Tibial nerve (tissue), 4 donors: ENCODE data around the gene STK10.

Source experiments
- CTCF ChIP-seq, 5 experiments: fragments of 200-600 bp in 3 of 5; fragments of 450-650 bp in 2 of 5; sonication (generic) in 3 of 5; IDR thresholded peaks; one replicate each; pipeline ENCODE4 v1.5.1; 2016 to 2019; ENCODE audit warnings: antibody characterized with exemption in 5 of 5, mild to moderate bottlenecking in 3 of 5, moderate library complexity in 2 of 5
- EP300 ChIP-seq, 2 donors: sonication (generic); formaldehyde crosslinking; IDR thresholded peaks; one replicate each; pipeline ENCODE4 v1.6.1; 2017; ENCODE audit warnings: antibody characterized with exemption in 2 of 2, mild to moderate bottlenecking in 1 of 2
- POLR2A ChIP-seq, 2 donors: fragments of 450-650 bp; IDR thresholded peaks; one replicate each; pipeline ENCODE4 v1.6.1; 2017; ENCODE audit warnings: antibody characterized with exemption in 2 of 2, mild to moderate bottlenecking in 2 of 2, moderate library complexity in 2 of 2

GRCh38 chr5:172113036-172113435, 75.0 kb downstream of the STK10 start:
- TF ChIP-seq POLR2A (IDR thresholded peaks at IDR 0.05) (no peak), CTCF (IDR thresholded peaks at IDR 0.05) (no peak), EP300 (IDR thresholded peaks at IDR 0.05) (no peak)
